H1 (cell line): Measurements from ENCODE around the gene ZBTB33. TPM values are rescaled to one million over a fixed set of nuclear protein-coding genes. Genes with fewer than 3 reads are reported as not detected.

ENCODE experiments used
- CTCF ChIA-PET: fragments of 300-600 bp; sonication (Branson Sonifier 250); formaldehyde crosslinking; loops from one replicate; lab custom pipeline; 2021; ENCODE audit not compliant: partially characterized antibody; lab: Charles Lee
- POLR2A ChIA-PET: fragments of 300-600 bp; sonication (Branson Sonifier 250); formaldehyde crosslinking; loops from one replicate; lab custom pipeline; 2021; ENCODE audit warnings: inconsistent platforms; ENCODE audit not compliant: partially characterized antibody; lab: Charles Lee
- DNase-seq, 2 experiments: peaks; one replicate each; pipeline versions ENCODE4 v3.0.0 to v3.0.0-alpha.2; 2010 to 2022; ENCODE audit warnings: low spot score in 2 of 2, low read depth in 1 of 2, mixed read lengths in 1 of 2
- FAIRE-seq: peaks from 2 replicates; lab custom pipeline; 2011; peaks lifted over from hg19 to GRCh38; lab: Jason Lieb, UNC
- H2AFZ ChIP-seq: 2 replicates; pipeline ENCODE4 v1.8.1; 2012; ENCODE audit warnings: low read length, inconsistent platforms
- H2AK5ac ChIP-seq: 2 replicates; pipeline ENCODE4 v1.6.1; 2013; ENCODE audit warnings: low read depth, low read length
- H2BK120ac ChIP-seq: replicated peaks from 2 replicates; pipeline ENCODE3; 2013; ENCODE audit warnings: low read depth, low read length, inconsistent platforms
- H2BK12ac ChIP-seq: 2 replicates; pipeline ENCODE4 v1.6.1; 2013; ENCODE audit warnings: low read depth, low read length
- H2BK15ac ChIP-seq: 2 replicates; pipeline ENCODE4 v1.6.1; 2013; ENCODE audit warnings: low read length
- H2BK20ac ChIP-seq: 2 replicates; pipeline ENCODE4 v1.6.1; 2013; ENCODE audit warnings: low read length
- H2BK5ac ChIP-seq: 2 replicates; pipeline ENCODE4 v1.6.1; 2013; ENCODE audit warnings: low read depth, low read length
- H3K14ac ChIP-seq: 2 replicates; pipeline ENCODE4 v1.6.1; 2013; ENCODE audit warnings: inconsistent platforms; ENCODE audit not compliant: insufficient read length
- H3K18ac ChIP-seq: 2 replicates; pipeline ENCODE4 v1.6.1; 2013; ENCODE audit warnings: low read length; ENCODE audit errors: extremely low read depth
- H3K23ac ChIP-seq: 2 replicates; pipeline ENCODE4 v1.6.1; 2013; ENCODE audit warnings: inconsistent platforms; ENCODE audit not compliant: insufficient read length
- H3K23me2 ChIP-seq: 2 replicates; pipeline ENCODE4 v1.6.1; 2013; ENCODE audit warnings: low read depth, low read length
- H3K27ac ChIP-seq: 2 replicates; pipeline ENCODE4 v1.6.1; 2011; ENCODE audit warnings: low read depth, low read length, inconsistent platforms
- H3K27me3 ChIP-seq, 4 experiments: replicated peaks in 1 of 4; 1 replicate in 1 of 4; 2 replicates in 3 of 4; pipeline versions ENCODE4 v1.6.1 to v1.8.1; 2011 to 2013; ENCODE audit warnings: low read length in 3 of 4, mild to moderate bottlenecking in 3 of 4, inconsistent platforms in 2 of 4, mixed read lengths in 2 of 4, moderate library complexity in 1 of 4; ENCODE audit not compliant: control insufficient read depth in 3 of 4, insufficient read depth in 3 of 4; ENCODE audit errors: extremely low read depth in 1 of 4
- H3K36me3 ChIP-seq, 4 experiments: 2 replicates each; pipeline versions ENCODE4 v1.6.1 to v1.8.1; 2011 to 2013; ENCODE audit warnings: mild to moderate bottlenecking in 4 of 4, low read length in 3 of 4, moderate library complexity in 2 of 4, control low read depth in 1 of 4, inconsistent platforms in 1 of 4; ENCODE audit not compliant: insufficient read depth in 4 of 4, control insufficient read depth in 2 of 4
- H3K4ac ChIP-seq: replicated peaks from 2 replicates; pipeline ENCODE3; 2013; ENCODE audit warnings: low read length, low read depth, mixed read lengths, inconsistent platforms; ENCODE audit not compliant: insufficient read length
- H3K4me1 ChIP-seq, 4 experiments: replicated peaks in 1 of 4; 1 replicate in 1 of 4; 2 replicates in 3 of 4; pipeline versions ENCODE4 v1.6.1 to v1.8.1; 2011 to 2013; ENCODE audit warnings: low read length in 3 of 4, inconsistent platforms in 2 of 4, mixed read lengths in 1 of 4; ENCODE audit not compliant: insufficient read depth in 4 of 4, control insufficient read depth in 3 of 4
- H3K4me2 ChIP-seq, 2 experiments: 2 replicates each; pipeline versions ENCODE4 v1.6.1 to v1.8.1; 2011 to 2013; ENCODE audit warnings: low read depth in 2 of 2, low read length in 2 of 2, control low read depth in 1 of 2, inconsistent platforms in 1 of 2, mild to moderate bottlenecking in 1 of 2; ENCODE audit not compliant: insufficient read depth in 1 of 2
- H3K4me3 ChIP-seq, 4 experiments: fragments of 200-600, 300-600 bp in 1 of 4; sonication (generic), shearing (Covaris generic), sonication (Bioruptor Twin) in 1 of 4; 2 replicates each; pipeline versions ENCODE4 v1.5.1 to v1.8.1; 2011 to 2016; ENCODE audit warnings: low read length in 4 of 4, low read depth in 3 of 4, control low read depth in 2 of 4, inconsistent platforms in 2 of 4, mild to moderate bottlenecking in 2 of 4, mixed read lengths in 1 of 4, moderate library complexity in 1 of 4; ENCODE audit not compliant: insufficient read depth in 2 of 4; ENCODE audit errors: extremely low read depth in 1 of 4
- H3K56ac ChIP-seq: replicated peaks from 2 replicates; pipeline ENCODE3; 2013; ENCODE audit warnings: low read depth, mild to moderate bottlenecking, mixed read lengths, low read length, inconsistent platforms; ENCODE audit not compliant: insufficient read length
- H3K79me1 ChIP-seq: 2 replicates; pipeline ENCODE4 v1.6.1; 2013; ENCODE audit warnings: low read depth, low read length, control low read depth
- H3K79me2 ChIP-seq, 2 experiments: 2 replicates each; pipeline versions ENCODE4 v1.6.1 to v1.8.1; 2012 to 2013; ENCODE audit warnings: low read length in 2 of 2, mild to moderate bottlenecking in 2 of 2, inconsistent platforms in 1 of 2; ENCODE audit not compliant: insufficient read depth in 2 of 2, control insufficient read depth in 1 of 2
- H3K9ac ChIP-seq, 4 experiments: replicated peaks in 1 of 4; 1 replicate in 1 of 4; 2 replicates in 3 of 4; pipeline versions ENCODE4 v1.6.1 to v1.8.1; 2011 to 2013; ENCODE audit warnings: low read depth in 3 of 4, low read length in 3 of 4, control low read depth in 2 of 4, mild to moderate bottlenecking in 2 of 4, moderate library complexity in 2 of 4, inconsistent platforms in 1 of 4; ENCODE audit errors: extremely low read depth in 1 of 4
- H3K9me3 ChIP-seq, 2 experiments: 2 replicates each; pipeline versions ENCODE4 v1.6.1 to v1.8.1; 2012 to 2013; ENCODE audit warnings: mild to moderate bottlenecking in 2 of 2, moderate library complexity in 2 of 2, control low read depth in 1 of 2, inconsistent platforms in 1 of 2, low read depth in 1 of 2, low read length in 1 of 2, mixed read lengths in 1 of 2; ENCODE audit not compliant: insufficient read depth in 2 of 2
- H4K20me1 ChIP-seq, 2 experiments: replicated peaks in 1 of 2; 2 replicates each; pipeline versions ENCODE3 to v1.8.1; 2011 to 2013; ENCODE audit warnings: inconsistent platforms in 2 of 2, low read length in 2 of 2, mild to moderate bottlenecking in 1 of 2; ENCODE audit not compliant: insufficient read depth in 2 of 2, control insufficient read depth in 1 of 2
- H4K5ac ChIP-seq: 2 replicates; pipeline ENCODE4 v1.6.1; 2013; ENCODE audit warnings: low read length, low read depth, mixed read lengths, inconsistent platforms; ENCODE audit not compliant: insufficient read length
- H4K8ac ChIP-seq: 2 replicates; pipeline ENCODE4 v1.8.0; 2013; ENCODE audit warnings: mild to moderate bottlenecking, moderate library complexity, low read length, inconsistent platforms; ENCODE audit not compliant: insufficient read depth; ENCODE audit errors: extremely low read depth
- H4K91ac ChIP-seq: replicated peaks from 2 replicates; pipeline ENCODE3; 2013; ENCODE audit warnings: low read length, mixed read lengths, inconsistent platforms; ENCODE audit not compliant: insufficient read length
- SRF ChIP-seq: IDR thresholded peaks from 2 replicates; pipeline ENCODE4 v1.6.1; 2011; ENCODE audit warnings: mild to moderate bottlenecking, low read depth, low read length, moderate library complexity
- WGBS, 2 experiments: shearing (Covaris generic) in 1 of 2; methylation state at CpG; one replicate each; pipeline versions ENCODE4 v1.1.6 to v1.1.7; 2013 to 2015; ENCODE audit warnings: low lambda C conversion rate in 2 of 2, mixed read lengths in 2 of 2, inconsistent platforms in 1 of 2, low coverage in 1 of 2, missing lambda C conversion rate in 1 of 2; ENCODE audit not compliant: insufficient replicate concordance in 2 of 2, insufficient coverage in 1 of 2, insufficient read length in 1 of 2; ENCODE audit errors: extremely low coverage in 1 of 2, missing lambda C conversion rate in 1 of 2; 5-methylcytosine and 5-hydroxymethylcytosine counted together
- polyA plus RNA-seq, 7 experiments: library from polyadenylated mRNA; depleted of rRNA in 3 of 7; stranded (reverse) in 5 of 7; unstranded in 2 of 7; fragments of >200 nt in 5 of 7; fragments of 200-250 nt in 2 of 7; gene quantifications; 1 replicate in 5 of 7; 2 replicates in 1 of 7; 4 replicates in 1 of 7; pipeline versions ENCODE4 v1.2.1 to v1.2.3, GENCODE V29; 2011 to 2013; ENCODE audit warnings: missing spikeins in 2 of 7, mixed read lengths in 2 of 7
- total RNA-seq: library from RNA; stranded (reverse); fragmentation: NEBNext Ultra II Directional; extraction: Animal tissue kit (Norgen Biotek cat#: 25700); gene quantifications from 2 replicates; pipeline ENCODE4 v1.2.1, GENCODE V29; 2021

The ZBTB33 gene
- total and polyA plus RNA-seq, 2 of the 8 experiments (the other 6 are each of a cell fraction or from before 2014, with no cell fraction given) = 3.4 to 14.9 TPM

GRCh38 chrX:120244395-120244734 lies 6.2 kb upstream of the ZBTB33 start:
- Histone ChIP-seq H3K14ac (no peak overlapping the region), H3K9me3 (no peaks in the 10 kb centered on the region), H4K8ac (peak overlapping the region; percentile 93; the same call in 1 of the 2 replicates), H3K18ac (no peak overlapping the region), H3K4me1 (no peaks in the 10 kb centered on the region), H3K27me3 (no peaks in the 10 kb centered on the region; a peak in 2 of 7 replicates), H2BK12ac (no peak overlapping the region), H4K5ac (peak overlapping the region; percentile 15), H4K20me1 (no peaks in the 10 kb centered on the region), H3K4me2 (peak overlapping the region; percentile 65 to 86), H3K36me3 (no peaks in the 10 kb centered on the region; a peak in 1 of 8 replicates), H3K4ac (no peak overlapping the region), H3K56ac (no peak overlapping the region), H2BK5ac (no peak overlapping the region; the same call in 1 of the 2 replicates), H2AK5ac (no peak overlapping the region), H3K79me1 (no peaks in the 10 kb centered on the region), H2AFZ (peak overlapping the region; percentile 73; the same call in 1 of the 2 replicates), H4K91ac (no peak overlapping the region), H3K79me2 (peaks cover 0 to 17% of the 10 kb centered on the region in 2 experiments; a peak in 2 of 4 replicates), H2BK20ac (no peak overlapping the region), H2BK15ac (no peak overlapping the region), H3K23ac (no peak overlapping the region), H3K27ac (peak overlapping the region; percentile 60), H3K9ac (peak overlapping the region in 3 of 4 experiments; percentile 66 to 87 (median 74); a peak in 6 of 7 replicates), H2BK120ac (no peak overlapping the region), H3K4me3 (peak overlapping the region; percentile 71 to 83 (median 74)), H3K23me2 (peaks cover 5% of the 10 kb centered on the region; the same call in 1 of the 2 replicates)
- no peak for DNase-seq
- ChIA-PET POLR2A (no interaction called here), CTCF (interaction anchor here (0.7 kb wide), 1 partner anchor 31 kb away, joined by 3 read pairs; no protein-coding TSS in a partner anchor)
- 2% methylated on average over 16 of the region's 16 CpGs; no CpG with 5 or more reads in 1 of the 2 experiments for WGBS, 2 experiments
- FAIRE-seq = no peak
- TF ChIP-seq SRF = no peak
